Psoas muscle (tissue), 8 donors: ENCODE results near the gene PNCK. TPM values are rescaled to one million over a fixed set of nuclear protein-coding genes. Genes with fewer than 3 reads are reported as not detected.
A peak's percentile ranks its signal among the peaks of the same experiment; 100 is the strongest.

ENCODE experiments used
- ATAC-seq, 4 donors: fragments of 200-7000 bp; cut with Tn5 transposase; one replicate each; pipeline ENCODE4 v1.9.1; 2020; ENCODE audit warnings: moderate library complexity in 3 of 4, mild to moderate bottlenecking in 2 of 4
- DNase-seq, 2 donors: peaks; one replicate each; pipeline ENCODE4 v3.0.0-alpha.2; 2020
- H3K27ac ChIP-seq: fragments of 200-600 bp; one replicate; pipeline ENCODE4 v1.8.0; 2022
- H3K27me3 ChIP-seq, 3 donors: fragments of 200-600 bp in 1 of 3; one replicate each; pipeline versions ENCODE4 v1.6.1 to v1.8.0; 2013 to 2022; ENCODE audit warnings: low read length in 2 of 3, mild to moderate bottlenecking in 2 of 3, moderate library complexity in 1 of 3; ENCODE audit not compliant: insufficient read depth in 3 of 3
- H3K36me3 ChIP-seq, 2 donors: fragments of 200-600 bp in 1 of 2; one replicate each; pipeline versions ENCODE4 v1.6.1 to v1.8.0; 2013 to 2022; ENCODE audit warnings: low read depth in 1 of 2, mild to moderate bottlenecking in 1 of 2, moderate library complexity in 1 of 2; ENCODE audit not compliant: insufficient read depth in 1 of 2
- H3K4me1 ChIP-seq: fragments of 200-600 bp; one replicate; pipeline ENCODE4 v1.8.0; 2022
- H3K4me3 ChIP-seq: fragments of 200-600 bp; one replicate; pipeline ENCODE4 v1.8.0; 2022; ENCODE audit warnings: mild to moderate bottlenecking
- H3K9me3 ChIP-seq: fragments of 200-600 bp; one replicate; pipeline ENCODE4 v1.8.0; 2022
- WGBS, 3 donors: extraction: QIAGEN DNeasy Blood & Tissue Kit; methylation state at CpG; one replicate each; pipeline versions ENCODE4 v1.1.6 to v1.1.7; 2013; 5-methylcytosine and 5-hydroxymethylcytosine counted together
- intact Hi-C, 2 donors: fragments of 100-400 bp; cut with DNase I; formaldehyde crosslinking; loops; one replicate each; pipeline versions ENCODE4 v1.11.0 to v1.14.2; 2022
- polyA plus RNA-seq, 3 donors: library from polyadenylated mRNA; stranded (reverse); fragments of 200-250 nt; gene quantifications; one replicate each; pipeline ENCODE4 v1.2.3, GENCODE V29; 2013
- total RNA-seq, 4 donors: library from RNA; stranded (reverse); fragmentation: NEBNext Ultra II Directional in 2 of 4; extraction: Animal tissue kit (Norgen Biotek cat#: 25700) in 2 of 4; gene quantifications; one replicate each; pipeline versions ENCODE4 v1.2.1 to v1.2.4, GENCODE V29; 2021 to 2023
- TF ChIP-seq, protein P1 (sequence below): fragments of 200-600 bp; IDR thresholded peaks from one replicate; pipeline ENCODE4 v1.8.0; 2022; ENCODE audit warnings: antibody characterized with exemption
- donor health status: healthy with polysubstance abuse.
- donor health status: DM: no; HTN: no; CAD: no; lungs with moderate emphysema.
- donor health status: Bipolar disorder and iron deficiency.
- donor health status: healthy.
- donor health status: DM: yes; HTN: yes; CAD: no.
- donor health status: DM: no; HTN: no; CAD: no.
- donor health status: DM: no; HTN: no; CAD: no.
- donor health status: DM: yes; HTN: yes; CAD: no.

The PNCK gene
- total and polyA plus RNA-seq, 7 donors: 0.21 to 1.9 (median 0.92) TPM

DNA sequence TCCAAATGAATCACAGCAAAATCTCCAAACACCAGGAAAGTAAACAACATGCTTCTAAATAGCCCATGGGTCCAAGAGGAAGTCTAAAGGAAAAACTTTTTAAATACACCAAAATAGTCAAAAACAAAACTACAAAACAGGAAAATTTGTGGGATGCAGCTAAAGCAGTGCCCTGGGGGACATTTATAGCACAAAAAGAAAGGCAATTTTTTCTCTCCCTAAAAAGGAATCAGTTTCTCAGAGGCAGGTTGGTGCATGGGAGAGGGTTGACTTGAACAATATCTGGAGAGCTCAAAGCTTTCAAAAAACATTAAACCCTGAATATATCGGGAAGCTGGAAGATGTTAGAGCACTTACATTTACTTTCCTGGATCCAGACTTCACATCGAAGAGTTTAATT is 42.3 kb downstream of the PNCK start:
- Histone ChIP-seq H3K9me3 (no peaks in the 10 kb centered on the region), H3K27me3 (peaks cover 0 to 17% (median 0%) of the 10 kb centered on the region in 3 donors), H3K36me3 (no peaks in the 10 kb centered on the region), H3K27ac (no peak overlapping the region), H3K4me3 (no peak overlapping the region), H3K4me1 (no peaks in the 10 kb centered on the region)
- no peak for DNase-seq
- 90 to 97% (median 94%) methylated on average over 2 of the region's 2 CpGs for WGBS, 3 donors
- ATAC-seq: no peak
- TF ChIP-seq, protein P1, sequence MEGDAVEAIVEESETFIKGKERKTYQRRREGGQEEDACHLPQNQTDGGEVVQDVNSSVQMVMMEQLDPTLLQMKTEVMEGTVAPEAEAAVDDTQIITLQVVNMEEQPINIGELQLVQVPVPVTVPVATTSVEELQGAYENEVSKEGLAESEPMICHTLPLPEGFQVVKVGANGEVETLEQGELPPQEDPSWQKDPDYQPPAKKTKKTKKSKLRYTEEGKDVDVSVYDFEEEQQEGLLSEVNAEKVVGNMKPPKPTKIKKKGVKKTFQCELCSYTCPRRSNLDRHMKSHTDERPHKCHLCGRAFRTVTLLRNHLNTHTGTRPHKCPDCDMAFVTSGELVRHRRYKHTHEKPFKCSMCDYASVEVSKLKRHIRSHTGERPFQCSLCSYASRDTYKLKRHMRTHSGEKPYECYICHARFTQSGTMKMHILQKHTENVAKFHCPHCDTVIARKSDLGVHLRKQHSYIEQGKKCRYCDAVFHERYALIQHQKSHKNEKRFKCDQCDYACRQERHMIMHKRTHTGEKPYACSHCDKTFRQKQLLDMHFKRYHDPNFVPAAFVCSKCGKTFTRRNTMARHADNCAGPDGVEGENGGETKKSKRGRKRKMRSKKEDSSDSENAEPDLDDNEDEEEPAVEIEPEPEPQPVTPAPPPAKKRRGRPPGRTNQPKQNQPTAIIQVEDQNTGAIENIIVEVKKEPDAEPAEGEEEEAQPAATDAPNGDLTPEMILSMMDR: no peak
- intact Hi-C loops: no loop called here

DNA sequence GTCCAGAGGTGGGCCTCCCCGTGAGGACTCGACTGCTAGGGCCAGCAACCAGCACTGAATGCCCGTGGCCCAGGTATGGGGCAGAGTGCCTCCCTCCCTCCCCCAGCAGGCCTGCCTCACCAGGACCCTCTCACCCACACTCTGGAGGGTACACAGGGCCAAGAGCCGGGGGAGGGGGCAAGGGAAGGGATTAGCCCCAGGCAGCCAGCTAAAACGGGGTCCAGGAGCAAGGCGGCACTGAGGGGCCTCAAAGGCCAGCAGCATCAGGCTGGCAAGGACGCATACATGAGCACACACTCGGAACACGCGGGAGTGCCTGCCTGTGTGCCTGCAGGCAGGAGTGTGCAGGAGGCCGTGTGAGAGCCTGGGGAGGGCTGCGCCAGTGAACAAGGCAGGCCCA is 44.9 kb downstream of the PNCK start:
- 87 to 90% (median 88%) methylated on average over 9 to 12 of the region's 12 CpGs for WGBS, 3 donors
- H3K27me3 ChIP-seq: peaks cover 0 to 25% (median 0%) of the 10 kb centered on the region in 3 donors
- no peak overlapping the region for H3K27ac ChIP-seq
- no peaks in the 10 kb centered on the region for H3K36me3 ChIP-seq
- H3K4me3 ChIP-seq: no peak overlapping the region
- ATAC-seq (no peak), DNase-seq (peak in 1 of 2 donors; percentile 38)
- intact Hi-C loops: no loop called here
- TF ChIP-seq, protein P1: no peak
- H3K4me1 ChIP-seq: no peaks in the 10 kb centered on the region
- H3K9me3 ChIP-seq: no peaks in the 10 kb centered on the region

DNA sequence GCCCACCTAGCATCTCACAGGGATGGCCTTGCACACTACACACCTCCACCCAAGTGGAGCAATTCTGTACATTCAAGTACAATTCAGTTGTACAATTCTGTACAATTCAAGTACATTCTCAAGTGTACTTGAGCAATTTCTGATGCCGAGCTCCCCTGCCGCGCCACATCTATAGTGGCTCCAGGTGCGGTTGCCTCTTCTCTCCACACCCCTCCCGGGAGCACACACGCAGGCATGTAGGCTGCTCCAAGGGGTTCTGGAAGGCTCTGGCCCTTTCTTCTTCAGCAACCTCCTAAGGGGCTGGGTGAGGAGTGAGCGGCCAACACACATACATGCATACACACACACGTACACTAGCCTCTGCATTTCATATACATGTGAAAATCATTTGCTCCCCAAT is 45.5 kb downstream of the PNCK start:
- TF ChIP-seq, protein P1: no peak
- DNase-seq (no peak), ATAC-seq (no peak)
- H3K9me3 ChIP-seq: no peaks in the 10 kb centered on the region
- intact Hi-C loops: no loop called here
- H3K4me1 ChIP-seq: no peaks in the 10 kb centered on the region
- no peaks in the 10 kb centered on the region for H3K36me3 ChIP-seq
- no peak overlapping the region for H3K4me3 ChIP-seq
- H3K27me3 ChIP-seq: peaks cover 0 to 25% (median 0%) of the 10 kb centered on the region in 3 donors
- H3K27ac ChIP-seq: no peak overlapping the region
- whole genome bisulfite sequencing, 3 donors: 92 to 94% (median 93%) methylated on average over 8 of the region's 8 CpGs

DNA sequence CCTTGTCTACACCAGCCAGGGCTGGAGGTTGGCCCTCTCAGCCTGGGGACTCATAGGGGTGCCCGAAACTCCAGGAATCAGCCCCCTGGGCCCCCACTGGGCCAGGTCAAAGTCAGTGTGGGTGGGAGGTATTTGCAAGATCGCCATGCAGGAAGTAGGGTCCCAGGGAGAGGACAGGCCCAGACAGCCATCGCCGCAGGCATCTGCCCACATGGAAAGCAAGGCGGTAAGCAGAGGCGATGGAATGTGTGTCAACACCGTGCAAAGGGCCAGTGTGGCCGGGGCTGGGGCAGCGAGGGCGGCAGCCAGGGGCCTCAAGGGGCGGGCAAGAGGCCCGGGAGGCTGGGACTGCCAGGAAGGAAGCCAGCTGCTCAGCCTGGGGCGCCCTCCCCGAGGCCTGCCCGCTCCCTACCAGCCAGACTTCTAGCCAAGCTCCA is 45.9 kb downstream of the PNCK start:
- ATAC-seq: no peak
- H3K4me3 ChIP-seq: no peak overlapping the region
- TF ChIP-seq, protein P1: no peak
- H3K27me3 ChIP-seq: peaks cover 0 to 25% (median 0%) of the 10 kb centered on the region in 3 donors
- WGBS, 3 donors: 46 to 68% (median 62%) methylated on average over 8 to 15 of the region's 15 CpGs
- no peak overlapping the region for H3K27ac ChIP-seq
- no peaks in the 10 kb centered on the region for H3K36me3 ChIP-seq
- H3K4me1 ChIP-seq: no peaks in the 10 kb centered on the region
- intact Hi-C loops: no loop called here
- no peaks in the 10 kb centered on the region for H3K9me3 ChIP-seq
- DNase-seq: peak in 1 of 2 donors; percentile 30
